Measurements from ENCODE around the gene ARHGAP4.

ARHGAP4 gene

DNA sequence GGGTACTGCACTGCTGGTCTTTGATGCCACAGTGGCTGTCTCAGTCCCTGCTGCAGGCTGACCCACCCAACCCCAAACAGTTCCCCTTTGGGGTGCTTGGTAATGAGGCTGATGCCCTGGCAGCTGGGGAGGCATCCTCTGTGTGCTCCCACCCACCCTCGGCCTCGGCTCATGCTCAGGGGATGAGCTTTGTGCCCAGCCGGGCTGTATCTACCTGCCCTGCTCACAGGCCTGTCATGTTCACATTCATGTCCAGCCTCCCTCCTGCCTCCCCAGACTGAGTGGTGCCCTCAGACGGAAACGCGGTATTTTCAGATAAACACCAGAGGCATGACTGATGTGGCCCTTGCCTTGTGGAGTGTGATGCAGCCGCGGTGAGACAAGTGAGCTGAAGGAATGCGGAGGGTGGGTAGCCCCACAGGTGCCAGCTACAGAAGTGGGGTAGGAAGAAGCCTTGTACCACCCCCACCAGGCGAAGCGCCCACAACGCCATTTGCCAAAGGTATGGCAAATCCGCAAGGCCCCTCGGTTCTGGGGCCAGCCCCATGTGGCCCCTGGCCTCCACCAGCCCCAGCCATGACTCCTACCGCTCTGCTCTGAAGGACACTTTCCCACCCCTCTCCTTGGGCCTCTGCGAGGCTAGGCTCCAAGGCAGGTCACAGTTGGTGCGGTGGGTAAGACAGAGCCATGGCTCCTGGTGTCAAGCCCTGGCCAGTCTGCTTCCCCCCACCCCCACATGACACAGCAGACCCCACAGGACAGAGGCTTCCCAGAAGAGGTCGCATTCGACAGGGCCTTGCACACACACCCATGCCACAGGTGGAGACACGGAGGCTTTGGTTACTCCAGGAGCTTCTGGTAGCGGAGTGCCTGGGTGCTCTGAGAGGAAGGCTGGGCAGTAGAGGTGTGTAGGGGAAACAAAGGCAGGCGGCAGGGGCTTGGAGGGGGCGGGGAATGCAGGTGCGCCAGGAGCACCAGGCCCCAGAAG is 20.2 kb upstream of the ARHGAP4 start:
- Histone ChIP-seq H3K4me1 (peaks cover 7% of the 10 kb centered on the region), H3K36me3 (replicated peaks) (peaks cover 29% of the 10 kb centered on the region), H3K4me3 (no peak overlapping the region), H3K9me3 (no peaks in the 10 kb centered on the region), H3K27me3 (ENCODE audit: low read depth) (no peaks in the 10 kb centered on the region)
- in situ Hi-C loops (cut with MboI; ENCODE audit: low sequenced_read_pairs) = no loop called here
- no peak for DNase-seq (ENCODE audit: low spot score in 2 of 2)

DNA sequence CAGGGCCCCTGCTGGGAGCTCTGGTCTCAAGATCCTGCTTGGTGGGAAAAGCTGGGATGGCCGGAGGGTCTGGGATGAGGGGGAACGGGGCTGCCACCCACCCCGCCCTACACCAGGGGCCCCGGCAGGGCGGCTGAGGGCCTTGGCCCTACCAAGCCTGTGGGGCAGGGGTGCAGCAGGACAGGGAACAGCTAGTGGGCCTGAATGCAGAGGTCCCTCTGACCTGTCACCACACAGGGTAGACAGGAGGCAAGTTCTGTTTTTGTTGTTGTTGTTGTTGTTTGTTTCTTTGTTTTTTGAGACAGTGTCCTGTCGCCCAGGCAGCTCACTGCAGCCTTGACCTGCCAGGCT is 18.7 kb upstream of the ARHGAP4 start:
- no peak for DNase-seq (ENCODE audit: low spot score in 2 of 2)
- Histone ChIP-seq H3K36me3 (replicated peaks) (peaks cover 18% of the 10 kb centered on the region), H3K4me3 (peak overlapping the region; percentile 31), H3K9me3 (no peaks in the 10 kb centered on the region), H3K27me3 (ENCODE audit: low read depth) (no peaks in the 10 kb centered on the region), H3K4me1 (peaks cover 7% of the 10 kb centered on the region)
- in situ Hi-C loops (cut with MboI; ENCODE audit: low sequenced_read_pairs) = no loop called here

DNA sequence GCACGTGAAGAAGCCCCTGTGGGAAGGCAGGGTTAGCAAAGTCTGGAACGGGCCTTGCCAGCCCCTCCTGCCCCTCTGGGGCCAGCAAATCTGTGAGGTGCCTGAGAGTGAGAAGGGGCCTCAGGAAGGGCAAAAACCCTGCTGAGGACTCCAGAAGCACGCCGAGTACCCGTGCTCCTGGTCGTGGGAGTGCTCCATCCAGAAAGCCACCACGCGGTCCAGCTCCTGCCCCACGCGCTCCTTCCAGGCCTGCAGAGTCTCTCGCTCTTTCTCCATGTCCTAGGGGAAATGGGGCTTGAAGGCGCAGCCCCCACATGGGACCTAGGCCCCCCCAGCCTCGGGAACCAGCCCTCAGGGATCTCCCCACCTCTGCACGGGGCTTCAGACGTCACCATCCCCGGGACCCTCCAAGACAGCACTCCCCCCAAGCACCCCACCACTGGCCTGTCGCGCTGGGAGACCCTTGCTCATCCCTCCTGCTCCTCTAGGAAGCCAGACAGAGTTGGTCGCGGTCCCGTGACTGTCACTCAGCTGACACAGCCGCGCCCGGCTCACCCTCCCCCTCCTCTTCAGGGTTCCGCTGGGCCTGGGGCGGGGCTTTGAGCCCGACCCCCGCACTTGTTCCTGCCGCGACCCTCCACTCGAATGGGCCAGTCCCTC is 18.2 kb upstream of the ARHGAP4 start, which contains the start of gene RENBP:
TSS of gene RENBP (minus strand) at position 504 of the 660 bp plus-strand sequence. CDS start at position 471, 33 bp downstream.
- peak; percentile 60 to 82 for DNase-seq (ENCODE audit: low spot score in 2 of 2)

DNA sequence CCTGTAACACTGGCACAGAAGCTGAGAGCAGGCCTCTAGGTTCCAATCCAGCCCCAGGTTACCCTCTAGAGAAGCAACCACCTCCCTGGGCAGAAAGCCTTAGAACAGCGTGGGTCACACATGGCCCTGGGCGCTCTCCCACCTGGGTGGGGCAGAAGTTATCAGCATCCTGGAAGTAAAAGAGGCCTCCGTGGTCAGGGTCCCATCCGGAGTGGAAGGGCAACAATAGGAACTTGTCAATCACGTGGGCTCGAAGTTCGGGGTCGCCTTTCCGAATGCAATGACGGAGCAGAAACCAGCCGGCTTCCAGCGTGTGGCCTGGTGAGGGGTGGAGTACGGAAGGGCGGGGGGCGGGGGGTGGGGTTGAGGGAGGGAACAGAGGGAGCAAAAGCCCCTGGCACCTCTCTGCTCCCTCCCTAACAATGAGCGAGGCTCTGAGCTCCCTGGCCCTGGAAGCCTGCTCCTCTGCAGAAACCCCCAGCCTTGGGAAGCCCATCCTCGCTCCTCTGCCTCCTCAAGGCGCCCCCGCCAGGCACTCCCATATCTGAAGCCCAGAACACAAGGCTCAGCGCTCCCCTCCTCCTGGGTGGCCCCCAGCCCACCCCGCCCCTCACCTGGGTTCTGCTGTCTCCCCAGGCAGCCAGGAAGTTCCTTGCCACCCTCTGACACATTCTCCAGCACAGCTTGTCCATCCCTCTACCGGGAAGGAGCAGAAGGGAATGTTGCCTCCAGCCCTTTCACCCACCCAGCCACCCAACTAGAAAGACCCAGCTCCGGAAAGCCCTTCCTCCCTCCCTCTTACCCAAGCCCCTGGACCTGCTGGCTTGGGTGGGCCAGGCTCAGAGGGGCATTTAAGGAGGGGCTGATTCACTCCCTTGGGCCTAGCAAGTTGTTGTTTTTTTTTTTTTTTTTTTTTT is 15.5 kb upstream of the ARHGAP4 start:
- no peaks in the 10 kb centered on the region for H3K9me3 ChIP-seq
- DNase-seq (ENCODE audit: low spot score in 2 of 2) = no peak
- H3K36me3 ChIP-seq (replicated peaks) = peaks cover 4% of the 10 kb centered on the region; the same call in 1 of the 2 replicates
- H3K27me3 ChIP-seq (ENCODE audit: low read depth) = no peaks in the 10 kb centered on the region
- in situ Hi-C loops (cut with MboI; ENCODE audit: low sequenced_read_pairs) = no loop called here
- H3K4me3 ChIP-seq = no peak overlapping the region
- peaks cover 7% of the 10 kb centered on the region for H3K4me1 ChIP-seq

More for the DNA sequence above, 18.2 kb upstream of the ARHGAP4 start, which contains the start of gene RENBP:
- Histone ChIP-seq H3K36me3 (replicated peaks) (peaks cover 13% of the 10 kb centered on the region), H3K4me3 (peak within 1 kb of the TSS; percentile 31), H3K9me3 (no peaks in the 10 kb centered on the region), H3K4me1 (peaks cover 7% of the 10 kb centered on the region), H3K27me3 (ENCODE audit: low read depth) (no peaks in the 10 kb centered on the region)
- in situ Hi-C loops (cut with MboI; ENCODE audit: low sequenced_read_pairs) = no loop called here

DNA sequence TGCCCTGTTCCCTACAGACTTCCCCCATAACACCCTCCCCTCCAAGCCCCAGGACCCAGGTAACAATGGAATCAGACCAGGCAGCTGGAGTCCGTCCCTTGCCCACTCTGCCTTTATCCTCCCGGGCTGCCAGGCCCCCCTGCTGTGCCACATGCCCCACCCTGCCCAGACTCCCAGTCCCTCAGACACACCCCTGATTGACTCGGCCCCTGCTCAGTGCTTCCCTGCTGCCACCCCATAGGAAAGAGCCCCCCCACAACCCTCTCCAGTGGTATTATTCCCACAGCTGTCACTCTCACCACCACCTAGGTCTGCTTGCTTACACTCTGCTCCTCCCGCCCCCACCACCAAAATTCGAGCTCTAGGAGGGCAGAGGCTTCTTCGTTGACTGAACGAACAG is 13.5 kb upstream of the ARHGAP4 start:
- in situ Hi-C loops (cut with MboI; ENCODE audit: low sequenced_read_pairs) = no loop called here
- H3K4me3 ChIP-seq = no peak overlapping the region
- H3K27me3 ChIP-seq (ENCODE audit: low read depth) = no peaks in the 10 kb centered on the region
- H3K9me3 ChIP-seq = no peaks in the 10 kb centered on the region
- H3K4me1 ChIP-seq = peaks cover 7% of the 10 kb centered on the region
- peaks cover 4% of the 10 kb centered on the region; the same call in 1 of the 2 replicates for H3K36me3 ChIP-seq (replicated peaks)
- DNase-seq (ENCODE audit: low spot score in 2 of 2) = no peak

DNA sequence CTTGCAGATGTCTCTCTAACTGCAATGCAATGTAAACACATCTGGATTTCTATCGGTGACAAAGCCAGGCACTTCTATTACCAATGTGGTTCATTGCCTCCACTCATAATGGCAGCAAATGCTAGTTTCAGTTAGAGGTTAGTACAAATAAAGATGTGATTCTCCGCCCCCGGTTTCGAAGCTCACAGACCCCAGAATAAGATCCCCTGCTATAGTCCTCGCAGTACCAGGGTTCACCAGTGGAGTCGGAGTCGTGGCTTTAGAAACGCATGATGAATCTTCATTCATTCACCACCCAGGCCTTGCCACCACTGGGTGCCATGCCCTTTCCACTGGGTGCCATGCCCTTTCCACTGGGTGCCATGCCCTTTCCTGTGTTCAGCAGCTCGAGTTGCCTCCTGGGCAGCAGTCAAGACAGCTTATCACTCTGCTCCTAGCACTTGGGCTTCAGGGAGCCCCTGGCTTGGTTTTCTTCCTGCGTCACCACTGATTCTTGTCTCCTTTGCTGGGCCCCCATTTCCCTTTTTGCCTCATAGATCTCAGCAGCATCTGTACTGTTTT is 12.2 kb upstream of the ARHGAP4 start:
- H3K4me1 ChIP-seq = 0 out of 2 replicates have a peak, but pooled peaks cover 3% of the 10 kb centered on the region
- H3K4me3 ChIP-seq = no peak overlapping the region
- no peak for DNase-seq (ENCODE audit: low spot score in 2 of 2)
- H3K9me3 ChIP-seq = no peaks in the 10 kb centered on the region
- in situ Hi-C loops (cut with MboI; ENCODE audit: low sequenced_read_pairs) = no loop called here
- H3K27me3 ChIP-seq (ENCODE audit: low read depth) = no peaks in the 10 kb centered on the region
- peaks cover 4% of the 10 kb centered on the region for H3K36me3 ChIP-seq (replicated peaks)

DNA sequence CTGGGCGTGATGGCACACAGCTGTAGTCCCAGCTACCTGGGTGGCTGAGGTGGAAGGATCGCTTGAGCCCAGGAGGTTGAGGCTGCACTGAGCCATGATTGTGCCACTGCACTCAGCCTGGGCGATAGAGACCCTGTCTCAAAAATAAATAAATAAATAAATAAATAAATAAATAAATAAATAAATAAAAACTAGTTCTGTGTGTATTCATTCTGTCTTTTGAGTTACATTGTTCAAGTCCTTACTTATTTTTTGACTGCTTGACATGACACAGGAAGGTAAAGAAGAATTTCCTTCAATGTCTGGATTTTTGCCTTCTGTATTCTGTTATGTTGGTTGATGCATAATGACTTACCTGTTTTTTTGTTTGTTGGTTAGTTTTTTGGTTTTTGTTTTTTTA is 11.0 kb upstream of the ARHGAP4 start:
- no peak for DNase-seq (ENCODE audit: low spot score in 2 of 2)
- no peak overlapping the region for H3K4me3 ChIP-seq
- in situ Hi-C loops (cut with MboI; ENCODE audit: low sequenced_read_pairs) = no loop called here
- H3K27me3 ChIP-seq (ENCODE audit: low read depth) = no peaks in the 10 kb centered on the region
- H3K36me3 ChIP-seq (replicated peaks) = peaks cover 14% of the 10 kb centered on the region
- H3K4me1 ChIP-seq = 0 out of 2 replicates have a peak, but pooled peaks cover 3% of the 10 kb centered on the region
- H3K9me3 ChIP-seq = no peaks in the 10 kb centered on the region

DNA sequence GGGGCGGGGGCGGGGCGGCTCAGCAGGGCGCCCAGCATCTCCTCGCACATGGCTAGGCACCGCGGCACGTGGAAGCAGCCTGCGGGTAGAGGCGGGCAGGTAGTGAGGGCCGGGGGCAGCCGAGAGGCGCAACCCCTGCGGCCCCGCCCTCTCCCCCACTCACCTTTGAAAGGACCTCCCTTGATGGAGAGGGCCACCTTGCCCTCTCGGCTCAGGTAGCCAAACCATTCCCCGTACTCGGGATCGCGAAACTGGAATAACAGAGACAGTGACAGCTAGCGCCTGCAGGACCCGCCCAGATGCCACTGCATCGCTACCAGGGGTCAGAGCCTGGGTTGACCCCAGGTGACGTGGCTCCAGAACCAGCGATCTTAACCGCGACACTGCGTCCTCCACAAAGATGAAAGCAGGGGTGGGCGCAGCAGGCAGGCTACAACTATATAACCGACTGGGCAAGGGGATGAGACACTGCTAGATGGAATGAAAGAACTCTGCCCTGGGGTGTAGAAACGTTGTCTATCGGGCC is 9.3 kb upstream of the ARHGAP4 start:
- no peaks in the 10 kb centered on the region for H3K9me3 ChIP-seq
- H3K36me3 ChIP-seq (replicated peaks) = peaks cover 31% of the 10 kb centered on the region
- H3K4me3 ChIP-seq = peak overlapping the region; percentile 22
- in situ Hi-C loops (cut with MboI; ENCODE audit: low sequenced_read_pairs) = no loop called here
- H3K27me3 ChIP-seq (ENCODE audit: low read depth) = no peaks in the 10 kb centered on the region
- no peak for DNase-seq (ENCODE audit: low spot score in 2 of 2)
- H3K4me1 ChIP-seq = 0 out of 2 replicates have a peak, but pooled peaks cover 3% of the 10 kb centered on the region

DNA sequence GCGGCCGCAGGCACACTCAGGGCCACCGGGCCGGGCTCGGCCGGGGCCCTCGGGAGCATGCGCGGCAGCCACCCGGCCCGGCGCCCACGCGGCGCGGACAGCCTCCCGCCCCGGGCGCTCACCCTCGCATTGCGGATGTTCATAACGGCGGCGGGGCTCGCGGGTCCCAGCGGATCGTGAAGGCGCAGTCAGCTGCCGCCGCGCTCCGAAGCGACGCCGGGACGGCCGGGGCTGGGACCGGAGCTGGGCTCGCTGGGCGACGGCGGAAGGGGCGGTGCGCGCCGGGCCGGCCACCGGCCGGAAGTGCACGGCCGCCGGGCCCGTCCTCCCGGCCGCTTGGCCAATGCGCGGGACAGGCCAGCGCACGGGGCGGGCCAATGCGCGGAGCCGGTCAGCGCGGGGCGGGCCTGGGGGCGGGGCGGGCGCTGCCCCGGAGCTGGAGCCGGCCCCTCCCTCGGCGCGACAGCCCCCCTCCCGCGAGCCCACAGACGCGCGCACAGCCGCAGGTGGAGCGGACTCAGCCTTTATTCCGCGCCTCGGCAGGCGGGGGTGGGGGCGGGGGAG is 8.8 kb upstream of the ARHGAP4 start, which contains the start of gene NAA10:
TSS of gene NAA10 (minus strand) at position 276 of the 564 bp plus-strand sequence. CDS start at position 143, 133 bp downstream.
- in situ Hi-C loops (cut with MboI; ENCODE audit: low sequenced_read_pairs) = no loop called here
- Histone ChIP-seq H3K9me3 (no peaks in the 10 kb centered on the region), H3K4me1 (0 out of 2 replicates have a peak, but pooled peaks cover 3% of the 10 kb centered on the region), H3K4me3 (peak within 1 kb of the TSS; percentile 79), H3K36me3 (replicated peaks) (peaks cover 30% of the 10 kb centered on the region), H3K27me3 (ENCODE audit: low read depth) (no peaks in the 10 kb centered on the region)
- peak; percentile 85 to 86 for DNase-seq (ENCODE audit: low spot score in 2 of 2)

DNA sequence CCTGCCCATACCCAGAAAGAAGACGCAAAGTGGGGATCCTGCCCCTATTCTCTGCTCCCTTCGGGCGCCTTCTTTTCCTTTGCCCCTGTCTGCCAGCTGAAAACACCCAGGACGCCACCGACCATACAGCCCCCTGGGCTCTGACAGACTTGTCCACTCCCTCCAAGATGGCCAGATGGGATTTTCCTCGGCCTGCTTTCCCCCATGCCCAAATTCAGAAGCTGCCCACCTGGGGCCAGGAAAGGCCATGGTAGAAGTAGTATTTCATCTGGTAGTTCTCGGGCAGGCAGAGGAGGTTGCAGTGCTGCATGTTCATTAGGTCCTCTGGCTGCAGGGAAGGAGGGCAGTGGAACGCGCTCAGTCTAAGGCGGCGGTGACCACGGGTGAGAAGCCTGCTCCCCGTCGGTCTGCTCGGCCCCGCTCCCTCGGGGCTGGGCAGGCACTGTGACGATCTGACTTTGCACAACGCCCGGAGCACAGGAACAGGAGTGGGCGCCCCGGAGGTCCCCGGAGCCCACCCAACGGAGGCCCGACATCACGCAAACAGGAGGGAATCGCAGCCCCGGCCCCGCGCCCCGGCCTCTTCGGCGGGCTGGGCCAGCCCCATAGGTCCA is 8.2 kb upstream of the ARHGAP4 start:
- Histone ChIP-seq H3K4me3 (peak overlapping the region; percentile 79), H3K27me3 (ENCODE audit: low read depth) (no peaks in the 10 kb centered on the region), H3K4me1 (0 out of 2 replicates have a peak, but pooled peaks cover 3% of the 10 kb centered on the region), H3K36me3 (replicated peaks) (peaks cover 36% of the 10 kb centered on the region), H3K9me3 (no peaks in the 10 kb centered on the region)
- no peak for DNase-seq (ENCODE audit: low spot score in 2 of 2)
- in situ Hi-C loops (cut with MboI; ENCODE audit: low sequenced_read_pairs) = no loop called here

DNA sequence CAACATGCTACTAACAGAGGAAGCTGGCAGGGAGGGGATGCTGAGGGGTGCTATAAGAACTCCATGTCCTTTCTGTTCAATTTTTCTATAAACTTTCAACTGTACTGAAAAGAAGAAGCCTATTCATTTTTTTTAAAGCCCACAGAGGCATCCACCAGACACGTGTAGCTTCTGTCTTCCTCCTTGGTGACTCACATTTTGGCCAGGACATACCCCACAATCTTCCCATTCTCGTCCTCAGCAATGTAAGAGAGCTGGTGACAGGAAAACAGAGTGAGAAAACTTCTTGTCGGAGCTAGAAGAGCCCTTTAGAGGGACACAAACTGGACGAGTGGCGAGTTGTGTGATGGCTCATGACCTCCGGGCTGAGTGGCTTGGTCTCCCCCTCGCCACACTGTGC is 7.7 kb upstream of the ARHGAP4 start:
- 0 out of 2 replicates have a peak, but pooled peaks cover 3% of the 10 kb centered on the region for H3K4me1 ChIP-seq
- in situ Hi-C loops (cut with MboI; ENCODE audit: low sequenced_read_pairs) = no loop called here

More for the DNA sequence above, 7.7 kb upstream of the ARHGAP4 start:
- no peak for DNase-seq (ENCODE audit: low spot score in 2 of 2)
- Histone ChIP-seq H3K36me3 (replicated peaks) (peaks cover 37% of the 10 kb centered on the region), H3K27me3 (ENCODE audit: low read depth) (no peaks in the 10 kb centered on the region), H3K4me3 (peak overlapping the region; percentile 79), H3K9me3 (no peaks in the 10 kb centered on the region)

Measured in HAP-1 (cell line).